HG03103 (cell line): ENCODE data around the gene OLFM2.

Experiments
- ATAC-seq: cut with Tn5 transposase; IDR thresholded peaks from one replicate; pipeline ENCODE4 v1.9.1; 2021; ENCODE audit warnings: low read depth; ENCODE audit not compliant: unreplicated experiment

The OLFM2 gene

DNA sequence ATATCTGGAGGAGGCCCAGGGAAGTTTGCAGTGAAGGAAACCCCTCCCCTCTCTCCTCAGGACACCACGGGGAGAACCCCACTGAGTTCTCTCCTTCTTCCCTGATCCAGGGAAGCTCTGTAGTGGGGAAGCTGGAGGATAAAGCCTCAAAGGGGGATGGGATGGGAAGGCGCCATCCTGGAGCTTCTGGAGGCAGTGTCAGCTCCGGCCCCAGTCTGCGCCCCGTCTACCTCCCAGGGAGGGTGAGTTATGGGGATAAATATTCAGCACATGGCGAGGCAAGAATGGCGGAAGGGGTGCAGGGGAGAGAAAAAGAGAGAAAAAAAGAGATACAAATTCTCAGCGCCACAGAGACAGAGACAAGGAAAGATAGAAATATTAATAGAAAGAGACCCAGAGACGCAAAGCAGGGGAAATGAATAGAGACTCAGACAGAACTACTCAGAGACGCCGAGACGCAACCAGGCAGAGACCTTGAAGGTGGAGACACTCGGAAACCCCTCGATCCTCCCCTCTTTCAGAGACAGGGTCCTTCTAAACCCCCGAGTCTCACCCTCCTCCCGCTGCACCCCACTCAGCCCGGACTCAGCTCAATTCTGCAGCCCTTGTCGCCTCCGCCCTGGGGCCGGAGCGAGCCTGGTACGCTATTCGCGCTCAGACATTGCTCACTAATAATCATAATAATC lies 23.6 kb downstream of the OLFM2 start:
- ATAC-seq, result no peak

DNA sequence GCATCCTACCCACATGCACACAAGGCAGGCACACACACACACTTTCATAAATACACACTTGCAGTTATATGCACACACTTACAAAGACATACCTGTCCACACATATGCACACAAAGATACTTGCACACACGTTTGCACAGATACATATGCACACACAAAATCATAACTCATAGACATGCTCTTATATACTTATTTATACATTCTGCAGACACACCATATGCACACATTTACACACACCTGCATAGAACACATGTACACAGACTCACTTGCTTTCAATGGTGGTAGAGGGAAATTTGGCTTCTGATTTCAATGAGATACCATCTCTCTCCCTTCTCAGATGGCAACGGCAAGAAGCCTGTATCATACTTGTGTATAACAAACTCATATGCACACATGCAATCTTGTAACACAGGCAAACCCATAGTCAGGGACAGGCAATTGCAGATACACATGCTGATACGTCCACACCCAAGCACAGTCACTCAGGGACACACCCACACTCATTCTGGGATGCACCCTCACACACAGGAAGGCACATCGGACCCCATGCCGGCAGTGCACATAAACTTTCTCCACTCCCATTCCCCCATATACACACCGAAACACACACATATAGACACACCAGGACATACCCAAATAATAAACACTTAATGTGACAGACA lies 24.7 kb downstream of the OLFM2 start:
- ATAC-seq, result no peak

DNA sequence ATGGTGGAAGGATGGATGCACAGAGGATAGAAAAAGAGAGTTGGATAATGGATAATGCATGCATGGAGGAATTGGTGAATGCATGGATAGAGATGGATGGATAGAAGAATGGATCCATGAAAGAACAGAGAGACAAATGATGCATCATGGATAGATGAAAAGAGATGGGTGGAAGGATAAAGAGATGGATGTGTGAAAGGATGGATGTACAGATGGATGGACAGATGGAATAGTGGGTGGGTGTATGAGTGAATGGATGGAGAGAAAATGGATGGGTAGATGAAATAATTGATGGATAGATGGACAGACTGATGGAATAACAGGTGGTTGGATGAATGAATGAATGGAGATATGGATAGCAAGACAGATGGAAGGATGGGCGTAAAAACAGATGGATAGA lies 25.7 kb downstream of the OLFM2 start:
- no peak for ATAC-seq

DNA sequence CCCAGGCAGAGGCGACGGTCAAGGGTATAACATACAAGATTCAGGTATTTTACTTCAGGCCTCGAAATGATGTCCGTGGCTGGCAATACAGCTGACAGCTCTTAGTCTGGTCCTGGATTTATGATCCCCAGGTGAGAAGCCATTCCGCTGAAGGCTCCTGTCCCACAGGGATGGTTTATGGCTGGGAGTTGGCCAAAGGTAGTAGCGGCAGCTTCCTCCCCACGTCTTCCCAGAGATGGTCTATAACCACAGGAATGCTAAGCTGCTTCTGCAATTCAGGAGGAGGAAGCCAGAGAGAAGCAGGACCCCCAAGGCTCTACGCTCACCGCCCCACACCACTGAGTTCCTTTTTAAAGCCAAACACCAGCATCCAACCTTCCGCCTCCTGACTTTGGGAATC lies 27.1 kb downstream of the OLFM2 start:
- ATAC-seq, result no peak

DNA sequence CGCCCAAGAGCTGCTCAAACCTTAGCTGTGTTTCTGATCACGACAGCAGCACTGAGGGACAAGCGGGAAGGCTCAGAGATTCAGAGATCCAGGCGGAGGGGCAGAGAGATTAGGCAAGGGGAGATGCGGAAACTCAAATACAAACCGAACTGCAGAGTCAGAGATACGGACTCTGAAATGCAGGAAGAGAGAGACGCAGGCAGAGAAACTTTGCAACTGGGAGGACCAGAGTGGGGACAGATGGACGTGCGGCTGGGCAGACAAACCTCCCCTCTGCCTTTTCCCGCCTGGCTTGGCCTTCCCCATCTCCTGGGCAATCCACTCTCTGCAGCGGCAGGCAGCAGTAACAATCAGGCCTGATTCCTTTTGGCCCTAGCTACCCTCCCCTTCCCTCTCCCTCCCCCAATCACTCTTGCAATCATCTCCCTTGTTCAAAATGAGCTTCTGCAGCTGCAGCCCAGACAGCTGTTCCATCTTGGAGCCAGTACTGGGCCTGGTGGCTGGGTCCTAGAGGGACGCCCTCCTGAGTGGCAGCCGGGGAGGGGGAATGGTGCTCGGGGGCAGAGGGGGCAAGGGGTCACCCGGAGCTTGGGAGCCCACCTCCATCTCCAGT lies 29.7 kb downstream of the OLFM2 start:
- no peak for ATAC-seq

DNA sequence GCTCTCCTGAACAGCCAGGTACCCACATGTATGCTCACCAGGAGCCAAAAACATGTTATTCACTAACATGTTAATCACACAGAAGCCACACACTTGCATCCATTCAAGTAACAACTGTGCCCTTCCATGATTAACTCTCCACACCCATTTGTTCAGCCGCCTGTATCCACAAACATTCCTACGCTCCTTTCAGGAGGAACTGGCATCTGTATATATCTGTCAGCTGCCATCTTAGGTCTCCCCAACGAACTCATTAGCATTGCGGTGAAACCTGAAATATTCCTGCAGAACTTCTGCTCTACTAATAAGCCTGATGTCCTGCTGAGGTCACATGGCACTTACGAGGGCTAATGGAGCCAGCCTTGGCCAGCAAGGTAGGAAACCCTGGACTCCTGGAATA lies 33.0 kb downstream of the OLFM2 start:
- ATAC-seq, result no peak

DNA sequence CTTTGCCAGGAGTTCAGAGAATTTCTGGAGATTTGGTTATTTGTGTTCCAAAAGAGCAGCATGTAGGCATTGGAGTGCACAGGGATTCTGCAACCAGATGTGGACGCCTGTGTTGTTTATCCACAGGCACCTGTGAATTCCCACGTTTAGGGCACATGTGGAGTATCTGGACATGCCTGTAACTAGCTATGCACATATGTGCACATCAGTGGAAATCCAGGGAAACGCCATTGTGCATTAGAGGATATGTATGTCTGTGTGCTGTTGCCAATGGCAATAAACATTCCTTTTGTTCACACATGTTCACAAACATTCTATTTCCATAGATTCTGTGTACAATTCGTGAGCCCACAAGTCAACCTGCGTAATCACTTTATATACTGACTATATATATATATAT lies 34.7 kb downstream of the OLFM2 start:
- ATAC-seq, result no peak

DNA sequence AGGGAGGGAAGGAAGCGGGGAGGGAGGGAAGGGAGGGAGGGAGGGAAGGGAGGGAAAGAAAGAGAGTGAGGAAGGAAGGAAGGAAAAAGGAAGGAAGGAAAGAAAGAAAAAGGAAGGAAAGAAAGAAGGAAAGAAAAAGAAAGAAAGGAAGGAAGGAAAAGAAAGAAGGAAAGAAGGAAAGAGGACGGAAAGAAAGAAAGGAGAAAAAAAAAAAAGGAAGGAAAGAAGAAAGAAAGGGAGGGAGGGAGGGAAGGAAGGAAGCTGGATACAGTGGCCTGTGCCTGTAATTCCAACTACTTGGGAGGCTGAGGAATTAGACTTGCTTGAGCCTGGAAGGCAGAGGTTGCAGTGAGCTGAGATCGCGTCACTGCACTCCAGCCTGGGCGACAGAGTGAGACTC lies 35.3 kb downstream of the OLFM2 start:
- ATAC-seq, result no peak

DNA sequence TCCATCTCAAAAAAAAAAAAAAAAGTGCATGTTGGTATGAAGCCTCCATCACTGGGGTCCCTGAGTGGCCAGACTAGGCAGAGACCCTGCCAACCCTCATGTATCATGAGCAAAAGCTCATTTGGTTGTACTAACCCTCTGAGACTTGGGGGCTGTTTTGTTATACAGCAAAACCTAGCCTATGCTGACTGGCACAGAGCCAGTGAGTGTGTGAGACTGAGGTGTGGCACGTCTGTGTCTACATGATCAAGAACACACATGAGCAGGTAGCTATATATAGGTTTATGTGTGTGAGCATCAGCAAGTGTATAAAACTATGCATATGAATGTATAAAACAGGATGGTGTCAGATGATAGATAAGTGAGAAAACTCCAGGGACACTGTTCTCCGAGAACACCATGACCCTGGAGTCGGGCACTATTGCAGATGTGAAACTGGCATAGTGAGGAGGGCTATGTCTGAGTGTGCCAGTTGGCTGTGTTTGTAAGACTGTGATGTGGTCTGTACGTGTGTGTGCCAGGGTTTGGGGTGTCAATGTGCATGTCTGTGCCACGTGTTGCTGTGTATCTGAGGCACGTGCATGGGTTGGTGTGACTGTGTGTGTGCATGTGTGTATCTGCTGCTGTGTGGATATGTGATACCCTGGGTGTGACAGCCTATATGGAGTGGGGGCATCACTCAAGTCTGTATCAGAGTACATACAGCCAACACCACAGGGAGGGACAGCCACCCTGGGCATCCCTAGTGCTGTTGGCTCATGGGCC lies 44.5 kb downstream of the OLFM2 start:
- no peak for ATAC-seq

DNA sequence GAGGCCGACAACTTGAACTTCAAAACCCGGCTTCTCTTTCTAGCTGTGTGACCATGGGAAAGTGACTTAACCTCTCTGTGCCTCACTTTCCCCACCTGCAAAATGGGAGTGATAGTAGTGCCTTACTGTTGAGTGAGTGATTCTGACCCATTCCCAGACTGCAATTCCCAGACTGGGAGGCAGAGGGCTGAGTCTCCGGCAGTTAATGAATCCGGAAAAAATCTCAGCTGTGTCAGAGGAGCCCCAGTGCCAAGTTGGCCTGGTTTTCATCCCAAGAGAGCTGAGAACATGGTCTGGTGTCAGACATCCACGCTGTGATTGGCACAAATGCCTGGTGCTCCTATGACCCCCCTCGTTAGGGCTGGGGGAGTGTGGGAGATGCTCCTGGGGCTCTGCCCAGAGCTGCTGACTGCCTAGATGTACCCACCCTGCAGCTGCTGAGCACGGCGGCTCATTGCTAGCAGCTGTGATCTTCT lies 51.2 kb downstream of the OLFM2 start:
- no peak for ATAC-seq

DNA sequence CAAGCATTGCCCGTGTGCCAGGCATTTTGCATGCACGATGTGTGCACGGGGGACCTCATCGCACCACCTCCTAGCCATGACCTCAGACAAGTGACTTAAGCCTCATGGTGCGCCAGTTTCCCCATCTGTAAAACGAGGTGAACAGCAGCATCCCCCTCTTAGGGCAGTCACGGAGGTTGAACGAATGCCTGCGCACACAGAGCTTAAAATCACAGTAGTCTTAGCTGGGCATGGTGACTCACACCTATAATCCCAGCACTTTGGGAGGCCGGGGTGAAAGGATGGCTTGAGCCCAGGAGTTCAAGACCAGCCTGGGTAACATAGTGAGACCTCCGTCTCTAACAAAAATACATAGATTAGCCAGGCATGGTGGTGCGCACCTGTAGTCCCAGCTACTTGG lies 52.6 kb downstream of the OLFM2 start:
- no peak for ATAC-seq

DNA sequence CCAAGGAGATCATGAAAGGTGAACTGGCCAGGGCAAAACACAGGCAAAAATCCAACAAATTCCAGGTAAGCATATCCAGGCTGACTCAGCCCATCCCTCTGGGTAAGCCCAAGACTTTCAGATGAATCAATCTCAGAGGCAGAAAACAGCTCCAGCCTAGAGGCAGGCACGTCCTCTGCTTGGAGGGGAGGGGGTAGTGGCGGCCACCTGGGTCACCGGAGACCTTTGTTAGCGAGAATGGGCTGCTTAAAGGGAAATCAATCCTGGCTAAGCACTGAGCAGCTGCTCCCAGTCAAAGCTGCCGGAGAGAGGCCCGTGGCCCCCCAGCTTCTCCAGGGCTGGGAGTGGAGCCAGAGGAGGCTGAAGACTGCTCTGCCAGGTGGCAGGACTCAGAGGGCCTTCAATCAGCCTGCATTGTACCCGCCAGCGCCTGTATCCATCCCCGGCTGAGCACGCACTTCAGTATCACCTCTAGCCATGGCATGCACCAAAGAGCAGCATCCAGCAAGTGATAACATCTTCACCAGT lies 53.0 kb downstream of the OLFM2 start:
- ATAC-seq, result no peak

DNA sequence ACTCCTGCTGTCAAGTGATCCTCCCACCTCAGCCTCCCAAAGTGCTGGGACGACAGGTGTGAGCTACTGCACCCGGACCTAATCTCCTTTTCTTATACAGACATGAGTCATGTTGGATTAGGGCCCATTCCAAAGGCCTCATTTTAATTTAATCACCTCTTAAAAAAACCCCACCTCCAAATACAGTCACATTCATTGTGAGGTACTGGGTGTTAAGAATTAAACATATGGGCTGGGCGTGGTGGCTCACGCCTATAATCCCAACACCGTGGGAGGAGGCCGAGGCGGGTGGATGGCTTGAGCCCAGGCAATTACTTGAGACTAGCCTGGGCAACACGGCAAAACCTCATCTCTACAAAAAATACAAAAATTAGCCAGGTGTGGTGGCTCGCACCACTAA lies 54.6 kb downstream of the OLFM2 start:
- ATAC-seq, result no peak

DNA sequence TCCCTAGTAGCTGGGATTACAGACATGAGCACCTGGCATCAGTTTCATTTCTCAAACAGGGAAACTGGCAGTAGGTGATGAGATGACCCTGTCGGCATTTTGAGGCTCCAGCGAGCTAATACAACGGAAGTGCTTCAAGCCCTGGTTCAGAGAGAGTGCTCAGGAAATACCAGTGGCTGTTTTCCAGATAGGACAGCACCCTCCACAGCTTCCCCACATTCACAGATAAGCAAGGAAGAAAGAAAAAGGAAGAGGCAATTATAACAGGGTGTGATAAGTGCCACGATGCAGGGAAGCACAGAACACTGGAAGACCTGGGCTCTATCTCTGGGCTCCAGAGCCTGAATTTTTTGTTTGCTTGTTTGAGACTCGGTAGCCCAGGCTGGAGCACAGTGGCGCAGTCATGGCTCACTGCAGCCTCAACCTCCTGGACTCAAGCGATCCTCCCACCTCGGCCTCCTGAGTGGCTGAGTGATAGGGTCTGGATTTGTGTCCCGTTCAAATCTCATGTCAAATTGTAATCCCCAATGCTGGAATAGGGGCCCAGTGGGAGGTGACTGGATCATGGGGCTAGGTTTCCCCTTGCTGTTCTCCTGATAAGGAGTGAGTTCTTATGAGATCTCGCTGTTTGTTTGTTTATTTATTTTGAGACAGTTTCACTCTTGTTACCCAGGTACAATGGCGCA lies 57.7 kb downstream of the OLFM2 start:
- no peak for ATAC-seq

DNA sequence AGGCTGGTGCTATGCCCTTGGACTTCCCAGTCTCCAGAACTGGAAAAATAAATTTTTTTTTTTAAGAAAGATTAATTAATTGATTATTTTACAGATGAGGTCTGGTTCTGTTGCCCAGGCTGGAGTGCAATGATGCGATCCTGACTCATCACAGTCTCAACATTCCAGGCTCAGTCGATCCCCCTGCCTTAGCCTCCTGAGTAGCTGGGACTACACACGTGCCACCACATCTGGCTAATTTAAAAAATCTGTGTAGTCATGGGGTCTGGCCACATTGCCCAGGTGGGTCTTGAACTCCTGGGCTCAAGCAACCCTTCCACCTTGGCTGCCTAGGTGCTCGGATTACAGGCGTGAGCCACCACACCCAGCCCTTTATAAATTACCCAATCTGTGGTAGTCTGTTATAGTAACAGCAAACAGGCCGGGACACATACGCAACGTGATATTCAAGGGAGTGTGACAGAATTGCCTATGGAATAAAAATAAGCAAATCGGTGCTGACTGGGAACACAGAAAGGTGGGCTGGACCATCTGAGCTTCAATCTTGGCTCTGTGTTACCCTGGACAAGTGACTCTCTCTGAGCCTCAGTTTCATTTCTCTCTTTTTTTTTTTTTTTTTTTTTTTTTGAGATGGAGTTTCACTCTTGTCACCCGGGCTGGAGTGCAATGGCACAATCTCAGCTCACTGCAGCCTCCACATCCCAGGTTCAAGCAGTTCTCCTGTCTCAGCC lies 58.4 kb downstream of the OLFM2 start:
- no peak for ATAC-seq

DNA sequence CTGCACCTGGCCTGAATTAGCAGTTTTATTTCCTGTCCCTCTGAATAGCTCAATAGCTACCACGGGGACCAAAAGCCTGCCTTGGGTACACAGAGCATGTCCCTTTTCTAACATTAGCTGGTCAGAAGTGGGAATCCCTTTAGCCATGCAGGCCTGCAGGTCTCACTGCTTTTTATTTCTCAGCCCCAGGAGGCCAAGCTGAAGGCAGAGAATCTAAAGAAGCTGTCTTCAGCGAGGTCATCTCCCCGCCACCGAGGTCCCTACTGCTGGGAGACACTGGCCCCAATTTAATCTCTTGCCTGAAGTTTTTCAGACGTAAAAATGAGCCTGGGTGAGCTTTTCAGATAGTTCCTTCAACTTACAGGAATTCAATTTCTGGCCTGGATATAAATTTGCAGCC lies 60.5 kb downstream of the OLFM2 start:
- ATAC-seq, result no peak

DNA sequence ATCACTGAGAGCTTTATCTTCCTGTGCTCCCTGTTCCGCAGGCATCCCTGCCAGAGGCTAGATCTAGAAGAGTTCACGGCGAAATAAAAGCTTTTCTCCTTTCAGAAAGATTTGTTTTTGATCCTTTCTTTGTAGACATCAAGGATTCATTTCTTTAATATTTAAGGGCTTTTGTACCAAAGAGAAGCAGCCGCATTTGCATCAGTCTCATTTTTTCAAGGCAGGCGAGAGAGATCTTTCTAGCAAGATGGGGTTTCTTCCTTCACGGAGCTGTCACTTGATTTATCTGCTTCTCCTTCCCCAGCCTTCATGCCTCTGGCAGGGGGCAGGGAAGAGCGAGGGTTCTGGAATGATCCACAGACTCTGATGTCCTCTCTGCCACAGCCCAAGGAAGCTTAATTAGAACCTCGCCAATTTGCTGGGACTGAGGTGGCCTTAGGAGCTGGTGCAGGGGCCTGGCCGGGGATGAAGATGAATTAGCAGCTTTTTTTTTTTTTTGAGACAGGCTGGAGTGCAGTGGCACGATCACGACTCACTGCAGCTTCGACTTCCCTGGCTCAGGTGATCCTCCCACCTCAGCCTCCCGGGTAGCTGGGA lies 61.2 kb downstream of the OLFM2 start:
- ATAC-seq, result no peak

DNA sequence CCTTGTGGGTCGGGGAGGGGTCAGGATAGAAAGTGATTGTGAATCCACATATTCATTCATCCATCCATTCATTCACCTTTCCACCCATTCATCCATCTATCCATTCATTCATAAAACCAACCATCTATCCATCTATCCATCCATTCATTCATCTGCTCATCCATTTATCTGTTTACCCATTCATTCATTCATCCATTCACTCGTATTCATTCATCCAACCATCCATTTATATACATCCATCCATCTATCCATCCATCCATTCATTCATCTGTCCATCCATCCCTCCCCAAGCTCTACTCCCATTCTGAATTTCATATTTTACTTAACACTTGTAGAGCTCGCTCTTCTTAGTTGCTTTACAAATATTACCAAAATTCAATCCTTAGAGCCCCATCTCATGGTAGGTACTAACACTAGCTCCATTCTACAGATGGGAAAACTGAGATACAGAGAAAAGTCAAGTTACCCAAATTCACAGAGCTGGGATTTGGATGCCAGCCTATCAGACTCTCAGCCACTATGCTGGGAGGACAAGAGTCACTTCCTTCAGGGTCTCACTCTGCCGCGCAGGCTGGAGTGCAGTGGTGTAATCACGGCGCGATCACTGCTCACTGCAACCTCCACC lies 63.6 kb downstream of the OLFM2 start:
- no peak for ATAC-seq
